ENCODE results near the gene GYG2. TPM values are rescaled to one million over a fixed set of nuclear protein-coding genes. Genes with fewer than 3 reads are reported as not detected.
"Not testable (repeated sequence)": the region's sequence is repeated elsewhere in the genome, so short reads cannot be mapped to it uniquely, and the experiment has no call there.

The GYG2 gene
- total RNA-seq (1 to 10 TPM; 1.5 to 6.2 TPM), polyA plus RNA-seq (ENCODE audit: insufficient read length in 6 of 6) (10 to 100 TPM; 11.6 to 15.3 (median 14.0) TPM)
- long read RNA-seq, donor 1: 0 reads
- long read RNA-seq, donor 2, partial matches to known transcripts: 0 of 1 reads
- long read RNA-seq, donor 2, other reads (novel, unspliced or antisense): 0 of 1 reads
- long read RNA-seq, donor 3, partial matches to known transcripts: 0 of 2 reads
- long read RNA-seq, donor 3, other reads (novel, unspliced or antisense): 0 of 2 reads
- long read RNA-seq, donor 4, partial matches to known transcripts: 0 of 1 reads
- long read RNA-seq, donor 4, other reads (novel, unspliced or antisense): 1 of 1 reads
- long read RNA-seq, donor 5: 0 reads
- long read RNA-seq, donor 6, partial matches to known transcripts: 0 of 2 reads
- long read RNA-seq, donor 6, other reads (novel, unspliced or antisense): 0 of 2 reads
- long read RNA-seq, donor 7: 0 reads
- long read RNA-seq, donor 8, partial matches to known transcripts: 0 of 1 reads
- long read RNA-seq, donor 8, other reads (novel, unspliced or antisense): 0 of 1 reads
- long read RNA-seq, donor 9: 0 reads
- long read RNA-seq, donor 10, partial matches to known transcripts: 0 of 1 reads
- long read RNA-seq, donor 10, other reads (novel, unspliced or antisense): 0 of 1 reads
- long read RNA-seq, donor 11, partial matches to known transcripts: 0 of 2 reads
- long read RNA-seq, donor 11, other reads (novel, unspliced or antisense): 0 of 2 reads
- long read RNA-seq, donor 12, partial matches to known transcripts: 6 of 6 reads
- long read RNA-seq, donor 12, other reads (novel, unspliced or antisense): 0 of 6 reads

DNA sequence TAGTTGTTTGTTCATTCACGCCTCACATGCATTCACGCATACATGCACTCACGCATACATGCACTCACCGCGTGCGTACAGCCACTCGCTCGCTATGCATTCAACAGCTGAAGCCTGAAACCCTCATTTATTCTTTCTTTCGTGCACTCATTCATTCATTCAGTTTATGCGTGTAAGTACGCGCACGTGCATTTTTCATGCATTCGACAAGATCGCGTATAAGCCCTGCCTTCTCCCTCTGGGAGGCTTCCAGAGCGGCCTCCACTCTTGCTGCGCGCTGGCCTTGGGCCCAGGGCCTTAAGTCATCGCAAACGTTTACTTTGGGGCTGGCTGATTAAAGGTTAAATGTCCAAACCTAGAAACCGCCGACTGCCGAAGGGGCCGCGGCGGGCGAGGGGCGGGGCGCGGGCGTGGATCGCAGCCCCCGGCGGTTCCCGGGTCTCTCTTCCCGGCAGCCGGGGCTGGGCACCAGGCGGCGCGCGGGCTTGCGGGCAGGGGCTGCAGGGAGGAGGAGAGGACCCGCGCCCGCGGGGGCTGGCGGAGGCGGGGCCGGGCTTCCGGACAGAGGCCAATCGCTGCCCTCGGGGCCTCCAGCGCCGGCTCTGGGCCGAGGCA lies at the start of gene GYG2:
Gene GYG2 (plus strand): TSS at position 587 of the 615 bp plus-strand sequence. CDS start 1,259 bp downstream, outside the sequence.
- H3K4me1 ChIP-seq: no peaks in the 10 kb centered on the region
- ATAC-seq (peak; percentile 83), DNase-seq (no peak)
- no peak for TF ChIP-seq CTCF (IDR thresholded peaks at IDR 0.05)
- no peaks in the 10 kb centered on the region for H3K9me3 ChIP-seq
- peaks cover 11 to 33% of the 10 kb centered on the region in 2 donors for H3K27me3 ChIP-seq
- intact Hi-C loops (cut with DNase I): no loop called here
- H3K36me3 ChIP-seq: no peaks in the 10 kb centered on the region
- no peak within 1 kb of the TSS for H3K27ac ChIP-seq
- H3K4me3 ChIP-seq: peak within 1 kb of the TSS; percentile 9 to 24

DNA sequence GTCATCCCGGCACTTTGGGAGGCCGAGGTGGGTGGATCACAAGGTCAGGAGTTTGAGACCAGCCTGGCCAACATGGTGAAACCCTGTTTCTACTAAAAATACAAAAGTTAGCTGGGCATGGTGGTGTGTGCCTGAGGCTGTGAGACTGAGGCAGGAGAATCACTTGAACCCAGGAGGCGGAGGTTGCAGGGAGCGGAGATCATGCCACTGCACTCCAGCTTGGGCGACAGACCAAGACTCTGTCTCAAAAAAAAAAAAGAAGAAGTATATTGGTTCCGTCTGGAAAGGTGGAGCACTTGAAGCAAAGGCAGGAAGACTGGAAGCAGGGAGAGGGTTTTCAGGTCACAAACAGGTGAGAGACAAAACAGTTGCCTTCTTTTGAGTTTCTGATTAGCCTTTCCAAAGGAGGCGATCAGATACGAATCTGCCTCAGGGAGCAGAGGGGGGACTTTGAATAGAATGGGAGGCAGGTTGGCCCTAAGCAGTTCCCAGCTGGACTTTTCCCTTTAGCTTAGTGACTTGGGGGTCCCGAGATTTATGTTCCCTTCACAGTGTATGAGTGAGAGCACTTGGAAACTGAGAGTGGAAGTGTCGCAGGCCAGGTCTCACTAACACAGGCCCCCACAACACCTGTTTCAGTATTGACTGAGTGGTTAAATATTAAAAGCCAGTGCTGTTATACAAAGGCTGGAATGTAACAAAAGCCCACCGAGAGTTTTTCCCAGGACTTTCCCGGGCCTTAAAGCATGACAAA lies 48.1 kb upstream of the GYG2 start:
- H3K27ac ChIP-seq; H3K4me1 ChIP-seq; H3K4me3 ChIP-seq; H3K27me3 ChIP-seq; H3K36me3 ChIP-seq; H3K9me3 ChIP-seq; intact Hi-C loops (cut with DNase I): not testable (repeated sequence)
- peak; percentile 59 for ATAC-seq
- DNase-seq: peak in 1 of 4 donors; percentile 32

- intact Hi-C loops (cut with DNase I): no loop called here
- H3K4me3 ChIP-seq: no peak overlapping the region
- no peaks in the 10 kb centered on the region for H3K36me3 ChIP-seq
- no peaks in the 10 kb centered on the region for H3K27me3 ChIP-seq
- no peak for TF ChIP-seq CTCF (IDR thresholded peaks at IDR 0.05)
- no peaks in the 10 kb centered on the region for H3K4me1 ChIP-seq
- no peak for ATAC-seq
- H3K27ac ChIP-seq: peak overlapping the region in 1 of 2 donors; percentile 26
- DNase-seq: no peak
- no peaks in the 10 kb centered on the region for H3K9me3 ChIP-seq
Observed at GRCh38 chrX:2781226-2781571, 47.5 kb upstream of the GYG2 start.

GRCh38 chrX:2781698-2782097 lies 47.0 kb upstream of the GYG2 start:
- no peak for TF ChIP-seq CTCF (IDR thresholded peaks at IDR 0.05)
- no peaks in the 10 kb centered on the region for H3K9me3 ChIP-seq
- H3K4me3 ChIP-seq: no peak overlapping the region
- ATAC-seq (no peak), DNase-seq (no peak)
- peak overlapping the region in 1 of 2 donors; percentile 26 for H3K27ac ChIP-seq
- intact Hi-C loops (cut with DNase I): no loop called here
- H3K27me3 ChIP-seq: no peaks in the 10 kb centered on the region
- no peaks in the 10 kb centered on the region for H3K4me1 ChIP-seq
- no peaks in the 10 kb centered on the region for H3K36me3 ChIP-seq

GRCh38 chrX:2782171-2782570 lies 46.6 kb upstream of the GYG2 start:
- Histone ChIP-seq H3K4me1 (no peaks in the 10 kb centered on the region), H3K27ac (peak overlapping the region in 1 of 2 donors; percentile 26), H3K4me3 (no peak overlapping the region), H3K36me3 (no peaks in the 10 kb centered on the region), H3K9me3 (no peaks in the 10 kb centered on the region), H3K27me3 (no peaks in the 10 kb centered on the region)
- no peak for DNase-seq
- peak; percentile 40 for ATAC-seq
- TF ChIP-seq CTCF (IDR thresholded peaks at IDR 0.05): no peak
- intact Hi-C loops (cut with DNase I): no loop called here

Data from left lung (tissue), 14 donors.